ENCODE data around the gene PROK1. TPM values are rescaled to one million over a fixed set of nuclear protein-coding genes. Genes with fewer than 3 reads are reported as not detected.
A peak's percentile ranks its signal among the peaks of the same experiment; 100 is the strongest.

The PROK1 gene
- total and polyA plus RNA-seq, 2 experiments from 2014 or later = not detected

DNA sequence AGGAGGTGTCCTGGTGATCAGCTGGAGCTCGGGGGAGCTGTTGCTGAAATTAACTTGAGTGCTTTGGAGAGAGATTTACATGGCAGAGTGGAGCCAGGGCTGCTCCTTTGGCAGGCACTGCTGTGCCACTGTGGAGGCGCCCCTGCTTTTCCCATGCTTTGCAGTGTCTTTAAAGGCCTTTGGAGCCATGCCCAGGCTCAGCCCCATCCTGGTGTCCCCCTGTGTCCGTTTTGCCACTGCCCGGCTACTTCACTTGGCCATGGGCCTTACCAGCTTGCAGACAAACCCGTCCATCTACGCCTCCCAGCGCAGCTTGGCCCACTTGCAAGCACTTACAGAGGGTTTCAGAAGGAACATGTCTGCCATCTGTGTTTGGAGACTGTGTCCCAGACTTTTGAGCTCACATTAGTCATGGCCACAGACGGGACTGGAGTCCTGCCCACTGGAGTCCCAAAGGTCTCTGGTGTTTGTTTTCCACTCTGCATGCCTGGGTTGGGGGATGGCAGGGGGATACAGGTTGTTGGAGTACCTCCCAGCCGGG lies 25.3 kb upstream of the PROK1 start:
- Histone ChIP-seq H3K4me1 (ENCODE audit: insufficient read depth) (no peaks in the 10 kb centered on the region), H3K4me2 (no peak overlapping the region), H3K27me3 (ENCODE audit: insufficient read depth) (no peaks in the 10 kb centered on the region), H3K79me2 (replicated peaks; ENCODE audit: insufficient read depth) (no peaks in the 10 kb centered on the region), H4K20me1 (replicated peaks; ENCODE audit: insufficient read depth) (no peaks in the 10 kb centered on the region), H3K4me3 (no peak overlapping the region), H3F3A (replicated peaks; ENCODE audit: low read depth) (no peaks in the 10 kb centered on the region), H3K36me3 (ENCODE audit: insufficient read depth) (no peaks in the 10 kb centered on the region), H3K9me2 (ENCODE audit: insufficient read depth) (no peaks in the 10 kb centered on the region), H2AFZ (peak overlapping the region; percentile 84), H3K27ac (ENCODE audit: low read depth) (no peak overlapping the region)
- H3K27ac Mint-ChIP-seq = no peak overlapping the region
- H3K9me3 Mint-ChIP-seq = peaks cover 12% of the 10 kb centered on the region; the same call in 1 of the 3 replicates
- H3K4me1 Mint-ChIP-seq = peaks cover 13% of the 10 kb centered on the region
- no peak overlapping the region for H3K4me3 Mint-ChIP-seq
- H3K27me3 Mint-ChIP-seq (ENCODE audit: insufficient read depth, low read depth, poor library complexity) = peaks cover 6% of the 10 kb centered on the region
- peaks cover 6% of the 10 kb centered on the region; the same call in 2 of the 3 replicates for H3K36me3 Mint-ChIP-seq (ENCODE audit: low read depth)
- TF ChIP-seq ETS1 (IDR thresholded peaks at IDR 0.05) (no peak), POLR2AphosphoS5 (IDR thresholded peaks at IDR 0.05; ENCODE audit: low read depth) (no peak), EZH2 (IDR thresholded peaks at IDR 0.05; ENCODE audit: low read depth, unreplicated experiment) (no peak), ZNF331 (CRISPR knock-in tag; IDR thresholded peaks at IDR 0.05; ENCODE audit: low read depth) (no peak), NANOG (IDR thresholded peaks at IDR 0.05; ENCODE audit: borderline replicate concordance) (no peak), STAT1 (IDR thresholded peaks at IDR 0.05; ENCODE audit: unreplicated experiment) (no peak), CREB1 (CRISPR knock-in tag; IDR thresholded peaks at IDR 0.05; ENCODE audit: low read depth) (no peak), ZNF114 (CRISPR knock-in tag; IDR thresholded peaks at IDR 0.05) (no peak), ZNF462 (CRISPR knock-in tag; IDR thresholded peaks at IDR 0.05) (no peak)
- TF ChIP-seq, protein P1, sequence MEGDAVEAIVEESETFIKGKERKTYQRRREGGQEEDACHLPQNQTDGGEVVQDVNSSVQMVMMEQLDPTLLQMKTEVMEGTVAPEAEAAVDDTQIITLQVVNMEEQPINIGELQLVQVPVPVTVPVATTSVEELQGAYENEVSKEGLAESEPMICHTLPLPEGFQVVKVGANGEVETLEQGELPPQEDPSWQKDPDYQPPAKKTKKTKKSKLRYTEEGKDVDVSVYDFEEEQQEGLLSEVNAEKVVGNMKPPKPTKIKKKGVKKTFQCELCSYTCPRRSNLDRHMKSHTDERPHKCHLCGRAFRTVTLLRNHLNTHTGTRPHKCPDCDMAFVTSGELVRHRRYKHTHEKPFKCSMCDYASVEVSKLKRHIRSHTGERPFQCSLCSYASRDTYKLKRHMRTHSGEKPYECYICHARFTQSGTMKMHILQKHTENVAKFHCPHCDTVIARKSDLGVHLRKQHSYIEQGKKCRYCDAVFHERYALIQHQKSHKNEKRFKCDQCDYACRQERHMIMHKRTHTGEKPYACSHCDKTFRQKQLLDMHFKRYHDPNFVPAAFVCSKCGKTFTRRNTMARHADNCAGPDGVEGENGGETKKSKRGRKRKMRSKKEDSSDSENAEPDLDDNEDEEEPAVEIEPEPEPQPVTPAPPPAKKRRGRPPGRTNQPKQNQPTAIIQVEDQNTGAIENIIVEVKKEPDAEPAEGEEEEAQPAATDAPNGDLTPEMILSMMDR (conservative IDR thresholded peaks at IDR 0.05; ENCODE audit: low read depth in 2 of 2) = no peak
- ATAC-seq (peak; percentile 48), DNase-seq (ENCODE audit: low spot score) (no peak)
